Stimulated activated CD8-positive, alpha-beta memory T cell treated with anti-CD3 and anti-CD28 coated beads, Interleukin-7, amount 100 ng/mL, for 1 hour (primary cell): Measurements from ENCODE around the gene ACAD8.
"Not testable (repeated sequence)": the region's sequence is repeated elsewhere in the genome, so short reads cannot be mapped to it uniquely, and the experiment has no call there.

Source experiments
- DNase-seq, 2 donors: peaks; one replicate each; pipeline ENCODE4 v3.0.0-alpha.2; 2020; ENCODE audit warnings: low read depth in 2 of 2

ACAD8 gene

GRCh38 chr11:134238956-134239355 lies 14.4 kb upstream of the ACAD8 start:
- DNase-seq: no peak

DNA sequence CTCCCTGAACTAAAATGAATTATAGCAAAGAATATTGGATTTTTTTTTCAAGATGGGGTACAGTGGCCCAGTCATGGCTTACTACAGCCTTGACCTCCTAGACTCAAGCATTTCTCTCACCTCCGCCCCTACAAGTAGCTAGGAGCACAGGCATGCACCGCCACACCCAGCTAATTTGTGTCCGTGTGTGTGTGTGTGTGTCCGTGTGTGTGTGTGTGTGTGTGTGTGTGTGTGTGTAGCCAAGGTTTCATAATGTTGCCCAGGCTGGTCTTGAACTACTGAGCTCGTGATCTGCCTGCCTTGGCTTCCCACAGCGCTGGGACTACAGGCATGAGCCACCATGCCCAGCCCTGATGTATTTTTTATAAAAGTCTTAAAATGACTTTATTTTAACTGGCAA lies 12.8 kb upstream of the ACAD8 start:
- DNase-seq: no peak

DNA sequence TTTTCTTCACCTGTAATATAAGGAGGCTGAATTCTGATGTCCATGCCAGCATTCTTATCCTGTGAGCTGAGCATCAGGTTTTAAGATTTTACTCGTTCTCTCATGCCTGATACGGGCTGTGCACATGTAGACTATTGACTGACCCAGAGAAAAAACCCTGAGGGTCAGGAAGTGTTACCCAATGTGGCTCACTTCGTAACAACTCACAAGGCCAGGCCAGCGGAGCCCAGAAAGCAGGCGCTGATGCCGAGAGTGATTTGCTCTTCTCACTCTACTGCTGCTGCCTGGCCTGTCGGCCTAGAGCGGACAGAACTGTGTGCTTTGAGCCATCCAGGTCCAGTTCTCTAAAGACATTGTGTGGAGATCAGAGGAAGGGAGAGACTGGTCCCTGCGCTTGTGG lies 11.0 kb upstream of the ACAD8 start:
- no peak for DNase-seq

GRCh38 chr11:134243913-134244312 lies 9.5 kb upstream of the ACAD8 start:
- no peak for DNase-seq

DNA sequence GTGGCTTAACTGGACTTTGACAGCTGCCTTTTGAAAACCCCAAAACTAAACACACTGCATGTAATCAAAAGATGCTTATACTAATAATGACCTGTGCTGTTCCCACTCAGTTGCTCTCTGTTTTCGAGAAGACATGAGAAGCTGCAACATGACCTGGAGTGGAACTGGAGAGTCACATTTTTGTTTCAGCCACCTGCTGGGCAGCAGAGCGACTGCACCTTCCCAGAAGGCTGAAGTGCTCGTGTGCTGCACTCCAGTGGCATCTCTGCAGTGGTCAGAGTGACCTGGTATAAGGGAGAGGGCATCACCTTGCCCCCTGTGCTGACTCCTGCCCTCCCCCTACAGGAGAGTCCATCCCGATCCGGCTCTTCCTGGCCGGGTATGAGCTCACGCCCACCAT lies 8.8 kb upstream of the ACAD8 start:
- no peak for DNase-seq

GRCh38 chr11:134245434-134245833 lies 7.9 kb upstream of the ACAD8 start:
- no peak for DNase-seq

- no peak for DNase-seq
These were observed 7.3 kb upstream of the ACAD8 start for GRCh38 chr11:134246100-134246499.

- no peak for DNase-seq
These were observed 6.7 kb upstream of the ACAD8 start for GRCh38 chr11:134246678-134247077.

DNA sequence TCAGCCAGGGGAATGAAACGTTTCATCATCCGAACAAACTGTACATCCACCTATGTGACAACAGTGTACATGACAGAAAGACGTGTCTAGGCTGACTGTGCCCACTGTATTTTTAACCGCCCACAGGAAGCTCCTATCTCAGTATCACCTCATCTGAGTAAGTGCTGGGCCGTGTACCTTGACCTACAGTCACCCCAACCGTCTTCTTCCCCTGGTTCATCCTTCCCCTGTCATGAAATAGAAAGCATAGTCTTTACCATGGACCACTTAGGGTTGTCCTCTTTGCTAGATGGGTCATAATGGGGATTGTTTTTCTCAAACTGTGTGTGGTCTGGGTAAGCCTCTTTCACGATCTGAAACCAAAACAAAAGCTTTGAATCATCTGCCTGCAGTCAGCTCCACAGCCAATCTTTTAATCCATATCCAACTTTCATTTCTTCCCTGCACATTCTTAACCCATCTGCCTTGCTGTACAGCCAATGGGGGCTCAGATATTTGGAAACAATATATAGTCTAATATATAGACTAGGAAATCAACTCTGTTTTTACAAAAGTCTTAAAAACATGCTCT lies 4.4 kb upstream of the ACAD8 start:
- DNase-seq: no peak

- DNase-seq: no peak
These were observed 3.1 kb upstream of the ACAD8 start for GRCh38 chr11:134250246-134250645.

GRCh38 chr11:134250675-134251074 lies 2.7 kb upstream of the ACAD8 start:
- DNase-seq: no peak

GRCh38 chr11:134252346-134253187 lies 801 bp upstream of the ACAD8 start:
- DNase-seq: no peak

DNA sequence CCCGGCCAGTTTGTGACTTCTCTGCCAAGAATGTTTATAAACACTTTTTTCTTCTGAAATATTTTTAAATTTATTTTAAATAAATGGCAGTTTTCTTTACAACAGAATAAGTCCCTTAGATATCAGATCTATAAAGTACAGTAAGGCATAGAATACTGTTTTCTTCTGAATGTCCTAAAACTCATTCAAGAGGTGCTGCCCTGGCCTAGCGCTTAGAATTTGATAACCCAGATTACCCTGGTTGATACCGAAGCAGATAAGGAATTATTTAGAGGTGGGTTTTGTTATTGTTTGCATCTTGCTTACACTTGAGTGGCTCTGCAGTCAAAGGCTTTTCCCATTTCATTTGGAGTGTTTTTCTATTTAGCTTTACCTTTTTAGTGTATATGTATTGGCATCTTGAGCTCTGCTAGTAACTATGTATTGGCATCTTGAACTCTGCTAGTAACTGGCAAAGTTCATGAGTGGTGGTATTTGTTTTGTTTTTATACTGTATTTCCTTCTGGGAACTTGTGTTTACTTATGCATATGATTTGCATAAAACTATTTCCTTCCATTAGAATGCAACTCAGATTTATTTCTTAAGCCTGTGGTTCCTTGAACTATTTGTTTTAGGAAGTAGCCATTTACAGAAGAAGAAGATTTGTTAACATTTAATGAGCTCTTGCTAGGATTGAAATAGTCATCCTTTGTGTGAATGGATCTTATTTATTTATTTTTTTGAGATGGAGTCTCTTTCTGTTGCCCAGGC lies 1.2 kb downstream of the ACAD8 start:
- no peak for DNase-seq

- not testable (repeated sequence) for DNase-seq
These were observed 1.8 kb downstream of the ACAD8 start for GRCh38 chr11:134255184-134255561.

GRCh38 chr11:134257101-134257500 lies 3.7 kb downstream of the ACAD8 start:
- DNase-seq: no peak

- DNase-seq: no peak
These were observed 5.2 kb downstream of the ACAD8 start for GRCh38 chr11:134258577-134258976.

- DNase-seq: no peak
These were observed 7.1 kb downstream of the ACAD8 start for GRCh38 chr11:134260503-134260902.

DNA sequence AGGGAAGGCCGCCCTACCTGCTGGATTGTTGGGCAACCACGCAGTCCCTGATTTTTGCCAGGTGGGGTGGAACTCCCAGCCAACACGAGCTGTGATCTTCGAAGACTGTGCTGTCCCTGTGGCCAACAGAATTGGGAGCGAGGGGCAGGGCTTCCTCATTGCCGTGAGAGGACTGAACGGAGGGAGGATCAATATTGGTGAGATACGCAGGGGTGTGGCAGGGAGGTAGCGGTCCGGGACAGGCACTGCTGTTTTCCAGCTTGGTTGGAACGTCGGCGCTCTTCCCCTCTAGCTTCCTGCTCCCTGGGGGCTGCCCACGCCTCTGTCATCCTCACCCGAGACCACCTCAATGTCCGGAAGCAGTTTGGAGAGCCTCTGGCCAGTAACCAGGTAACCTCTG lies 7.6 kb downstream of the ACAD8 start:
- no peak for DNase-seq

DNA sequence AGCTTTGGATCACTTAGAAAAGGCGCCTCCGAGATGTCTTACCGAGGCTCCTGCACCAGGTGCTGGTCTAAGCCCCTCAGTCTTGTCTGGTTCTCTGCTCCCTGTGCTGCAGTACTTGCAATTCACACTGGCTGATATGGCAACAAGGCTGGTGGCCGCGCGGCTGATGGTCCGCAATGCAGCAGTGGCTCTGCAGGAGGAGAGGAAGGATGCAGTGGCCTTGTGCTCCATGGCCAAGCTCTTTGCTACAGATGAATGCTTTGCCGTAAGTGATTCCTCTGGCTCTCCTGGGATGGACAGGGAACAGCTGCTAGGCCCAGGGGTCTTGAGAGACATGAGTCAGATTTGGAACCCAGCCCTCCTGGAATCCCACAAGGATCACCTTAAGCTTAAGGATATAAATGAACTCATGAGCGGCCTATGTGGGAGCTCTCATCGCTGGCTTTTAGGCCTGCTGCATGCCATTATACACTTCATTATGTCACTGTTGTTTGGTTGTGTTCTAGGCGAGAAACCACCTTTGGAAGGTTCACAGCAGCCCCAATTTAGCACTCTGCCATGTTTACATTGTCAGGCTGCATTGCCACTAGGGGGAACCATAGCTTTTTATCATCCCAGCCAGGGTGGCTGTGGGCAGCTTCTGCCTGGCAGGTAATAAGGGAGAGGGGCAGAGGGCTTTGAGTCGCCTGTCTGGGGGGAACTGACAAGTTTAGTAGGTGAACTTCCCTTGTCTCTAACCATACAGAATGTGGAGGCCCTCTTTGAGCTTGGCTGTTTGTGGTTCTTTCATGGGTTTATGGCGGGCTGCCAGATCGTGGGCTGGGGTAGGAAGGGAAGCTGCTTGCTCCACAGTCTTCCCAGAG lies 8.5 kb downstream of the ACAD8 start:
- DNase-seq: no peak

GRCh38 chr11:134264966-134265764 lies 11.8 kb downstream of the ACAD8 start:
- no peak for DNase-seq

DNA sequence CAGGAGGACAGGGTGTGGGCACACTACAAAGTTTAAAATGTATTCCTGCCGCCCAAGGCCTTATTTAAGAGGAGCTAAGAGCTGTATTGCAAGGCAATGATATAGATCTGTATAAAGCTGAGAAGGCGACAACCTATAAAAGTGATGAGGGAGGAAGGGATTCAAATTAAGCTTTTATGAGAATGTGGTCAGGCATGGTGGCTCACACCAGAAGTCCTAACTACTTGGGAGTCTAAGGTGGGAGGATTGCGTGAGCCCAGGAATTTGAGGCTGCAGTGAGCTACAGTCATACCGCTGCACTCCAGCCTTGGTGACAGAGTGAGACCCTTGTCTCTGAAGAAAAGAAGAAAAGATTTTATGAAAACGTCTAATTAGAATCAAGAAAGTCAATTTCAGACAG lies 13.1 kb downstream of the ACAD8 start:
- DNase-seq: no peak
